ENCODE measurements around the gene COL16A1.
A peak's percentile ranks its signal among the peaks of the same experiment; 100 is the strongest.

The COL16A1 gene

DNA sequence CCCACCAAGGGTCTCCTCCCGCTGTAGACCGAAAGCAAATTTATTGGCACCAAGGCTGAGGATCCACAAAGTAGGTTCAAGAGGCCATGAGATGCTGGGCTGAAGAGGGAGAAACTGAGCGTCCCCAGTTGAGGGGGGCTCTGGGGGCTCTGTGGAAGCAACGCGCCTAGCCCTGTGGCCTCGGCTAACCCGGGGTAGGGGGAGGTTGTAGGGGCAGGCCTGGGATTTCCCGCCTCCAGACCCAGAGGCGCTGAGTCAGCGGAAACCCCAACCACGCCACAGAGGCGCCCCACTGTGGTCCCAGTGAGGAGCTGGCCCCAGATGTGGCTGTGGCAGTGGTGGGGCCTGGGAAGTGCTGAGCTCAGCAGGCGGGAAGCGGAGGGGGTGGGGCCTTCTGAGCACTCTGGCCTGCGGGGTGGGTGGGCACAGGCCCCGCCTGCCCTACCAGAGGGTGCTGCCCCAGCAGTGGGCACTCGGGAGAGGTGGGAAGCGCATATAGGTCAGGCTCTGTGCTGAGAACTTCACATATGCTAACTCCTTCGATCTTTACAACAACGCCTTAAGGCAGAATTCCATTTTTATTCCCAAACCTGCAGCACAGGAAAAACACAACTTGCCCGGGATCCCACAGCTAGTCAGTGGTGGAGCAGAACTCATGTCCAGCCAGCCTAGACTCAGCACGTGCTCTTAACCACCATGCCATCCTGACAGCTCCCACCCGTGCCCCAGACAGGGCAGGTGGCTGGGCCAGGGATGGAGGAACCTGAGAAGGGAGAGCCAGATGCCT, 1.5 kb upstream of the COL16A1 start:
- DNase-seq = no peak

- DNase-seq = peak in 2 of 3 experiments; percentile 22 to 44
Measured at GRCh38 chr1:31704271-31705079, 658 bp upstream of the COL16A1 start.

DNA sequence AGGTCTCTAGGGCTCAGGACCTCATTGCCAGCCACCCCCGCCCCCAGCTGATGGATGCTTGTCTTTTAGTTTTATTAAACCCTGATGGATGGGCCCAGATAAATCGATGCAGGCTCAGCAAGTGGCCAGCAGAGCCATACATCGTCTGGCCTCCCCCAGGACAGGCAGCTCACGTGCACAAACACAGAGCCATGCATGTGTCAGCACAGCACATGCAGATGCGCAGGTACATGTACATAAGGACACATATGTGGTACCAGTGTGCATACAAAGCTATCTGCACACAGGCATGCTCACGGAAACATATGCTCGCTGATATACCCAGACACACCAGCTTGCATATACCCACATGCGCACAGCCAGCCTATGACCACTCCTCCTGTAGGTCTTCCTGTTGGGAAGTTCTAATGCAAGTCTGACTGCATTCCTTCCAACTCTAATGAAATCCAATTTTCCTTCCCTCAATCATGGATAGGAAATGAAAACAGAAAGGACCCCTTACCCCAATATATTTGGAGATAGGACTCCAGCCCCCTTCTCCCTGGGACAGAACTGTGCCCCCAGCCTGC, 897 bp downstream of the COL16A1 start:
- no peak for DNase-seq

DNA sequence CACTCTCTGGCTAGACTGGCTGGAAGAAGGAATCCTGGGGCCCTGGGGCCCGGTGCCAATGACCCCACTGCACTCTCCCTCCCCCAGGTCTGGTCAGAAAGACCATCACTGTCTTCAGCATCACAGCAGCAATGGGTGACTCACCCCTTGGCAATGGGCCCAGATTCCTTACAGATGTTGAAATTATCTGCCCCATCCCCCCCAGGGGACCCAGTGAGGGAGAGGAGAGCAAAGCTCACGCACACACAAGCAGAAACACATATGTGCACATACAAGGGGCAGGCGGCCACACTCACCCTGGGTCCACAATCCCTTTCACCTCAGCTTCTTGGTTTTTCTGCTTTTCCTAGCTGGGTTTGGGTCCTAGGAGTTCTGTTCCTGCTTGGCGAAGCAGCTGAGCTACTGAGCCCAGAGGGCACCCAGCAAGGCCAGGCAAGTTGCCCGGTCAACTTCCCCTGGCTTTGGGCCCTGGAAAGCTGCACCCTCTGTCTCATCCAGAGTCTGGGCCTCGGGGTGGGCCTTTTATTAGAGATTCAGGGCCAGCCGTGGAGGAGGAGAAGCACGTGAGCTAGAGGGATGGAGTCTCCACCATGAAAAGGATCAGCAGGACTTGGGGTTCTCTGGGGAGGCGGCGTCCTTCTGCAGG, 2.6 kb downstream of the COL16A1 start:
- peak in 2 of 3 experiments; percentile 53 to 68 for DNase-seq

GRCh38 chr1:31700468-31701090, 3.2 kb downstream of the COL16A1 start:
- DNase-seq = peak in 1 of 3 experiments; percentile 58

DNA sequence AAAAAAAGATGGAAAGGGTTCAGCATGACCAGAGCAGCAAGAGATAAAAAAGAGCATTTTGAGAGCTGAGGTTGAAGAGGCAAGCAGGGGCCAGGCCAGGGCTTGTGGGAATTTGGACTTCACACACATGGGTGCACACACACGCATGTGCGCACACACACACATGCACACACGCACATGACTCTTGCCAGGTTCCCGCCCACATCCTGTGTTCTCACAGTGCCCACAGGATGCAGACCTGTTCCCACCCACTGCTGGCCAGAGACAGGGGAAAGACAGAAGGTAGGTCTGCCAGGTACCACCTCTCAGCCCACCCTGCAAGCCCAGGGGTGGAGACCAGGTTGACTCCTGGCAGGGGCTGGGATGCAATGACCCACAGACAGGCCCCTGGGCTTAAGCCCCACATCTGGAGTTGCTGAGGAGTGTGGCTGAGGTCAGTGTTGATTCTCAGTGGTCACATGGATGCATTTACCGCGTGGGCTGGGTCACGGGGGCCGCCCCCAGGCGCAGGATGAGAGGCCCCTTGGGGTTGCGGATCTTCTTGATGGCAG, 4.4 kb downstream of the COL16A1 start:
- DNase-seq = no peak

DNA sequence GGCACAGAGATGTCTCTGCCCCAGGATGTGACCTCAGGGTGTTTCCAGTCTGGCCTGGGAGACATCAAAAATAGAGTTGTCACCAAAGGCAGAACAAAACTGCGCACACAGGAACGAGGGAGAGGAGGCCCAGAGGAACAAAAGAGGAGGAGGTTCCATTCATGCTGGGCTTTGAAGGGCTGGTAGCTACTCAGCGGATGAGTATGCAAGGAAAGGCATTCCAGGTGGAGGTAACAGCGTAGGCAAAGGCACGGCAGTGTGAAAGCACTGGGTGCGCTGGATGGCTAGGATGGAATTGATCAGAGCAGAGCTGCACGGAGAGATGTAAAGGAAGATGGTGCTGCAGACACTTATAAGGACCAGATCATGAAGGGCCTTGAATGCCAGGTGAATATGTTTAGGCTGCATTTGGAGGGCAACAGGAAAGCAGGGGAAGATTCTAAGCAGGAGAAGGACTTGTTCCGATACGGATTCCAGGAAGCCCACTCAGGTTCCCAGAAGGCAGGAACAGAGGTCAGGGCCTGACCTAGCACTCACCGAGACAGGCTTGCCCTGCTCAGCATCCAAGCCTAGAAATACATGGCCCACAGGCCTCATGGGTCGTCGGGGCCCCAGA, 6.3 kb downstream of the COL16A1 start:
- DNase-seq = no peak

GRCh38 chr1:31696242-31696641, 7.6 kb downstream of the COL16A1 start:
- no peak for DNase-seq

DNA sequence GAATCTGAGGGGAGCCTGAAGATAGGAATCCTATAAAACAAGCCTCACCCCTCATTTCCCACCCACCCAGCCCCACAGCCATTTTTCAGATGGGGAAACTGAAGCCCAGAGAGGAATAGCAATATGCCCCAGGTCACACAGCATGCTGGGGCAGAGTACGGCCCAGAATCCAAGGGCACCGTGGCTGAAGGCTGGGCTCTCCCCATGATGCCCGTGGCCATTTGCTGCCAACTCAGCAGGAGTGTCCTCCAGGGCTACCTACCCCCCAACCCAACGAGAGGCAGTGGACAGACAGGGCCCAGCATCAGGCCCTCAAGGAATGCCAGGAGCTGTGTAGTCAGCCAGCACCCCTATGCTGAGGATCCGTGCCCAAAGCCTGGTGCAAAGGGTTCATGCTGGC, 8.5 kb downstream of the COL16A1 start:
- DNase-seq = no peak

- no peak for DNase-seq
Measured at GRCh38 chr1:31694964-31695313, 8.9 kb downstream of the COL16A1 start.

GRCh38 chr1:31694069-31694963, 9.5 kb downstream of the COL16A1 start:
- DNase-seq = no peak

GRCh38 chr1:31693231-31693630, 10.6 kb downstream of the COL16A1 start:
- DNase-seq = no peak

- no peak for DNase-seq
Measured at GRCh38 chr1:31691951-31692350, 11.9 kb downstream of the COL16A1 start.

DNA sequence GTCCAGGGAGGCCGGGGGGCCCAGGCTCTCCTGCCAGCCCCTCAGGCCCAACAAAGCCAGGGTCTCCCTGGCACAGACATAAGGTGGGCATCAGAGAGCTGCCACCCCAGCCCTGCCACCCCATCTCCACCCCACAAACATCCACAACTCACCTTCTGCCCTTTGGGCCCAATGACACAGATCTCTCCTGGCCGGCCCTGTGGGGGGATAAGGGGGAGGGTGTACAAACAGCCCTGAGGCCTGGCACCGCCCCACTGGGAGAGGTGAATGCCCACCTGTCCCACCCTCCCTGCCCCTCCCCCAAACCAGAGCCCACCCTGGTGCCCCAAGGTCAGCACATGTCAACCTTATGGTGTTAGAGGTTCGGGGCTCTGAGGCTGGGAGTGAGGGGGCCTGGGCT, 12.4 kb downstream of the COL16A1 start:
- DNase-seq = no peak

DNA sequence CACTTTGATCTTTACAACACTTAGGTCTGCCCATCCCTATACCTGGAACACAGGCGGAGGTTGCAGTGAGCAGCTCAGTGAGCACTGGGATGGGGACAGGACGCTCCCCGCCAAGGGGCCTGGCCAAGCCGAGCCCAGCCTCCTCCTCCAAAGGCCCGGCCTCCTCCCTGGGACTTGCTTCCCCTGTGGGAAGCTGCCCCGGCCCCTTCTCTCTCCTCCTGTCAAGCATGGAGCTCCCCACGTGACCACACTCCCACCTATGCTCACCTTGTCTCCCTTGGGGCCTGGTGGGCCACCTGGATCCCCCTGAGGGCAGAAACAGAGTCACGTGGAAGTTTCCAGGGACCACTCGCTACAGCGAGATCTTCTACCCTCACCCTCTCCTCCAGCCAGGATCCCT, 12.9 kb downstream of the COL16A1 start:
- DNase-seq = no peak

- no peak for DNase-seq
Measured at GRCh38 chr1:31689854-31690253, 14.0 kb downstream of the COL16A1 start.

GRCh38 chr1:31689379-31689778, 14.4 kb downstream of the COL16A1 start:
- DNase-seq = peak in 1 of 3 experiments; percentile 6

GRCh38 chr1:31688233-31688918, 15.4 kb downstream of the COL16A1 start:
- no peak for DNase-seq

DNA sequence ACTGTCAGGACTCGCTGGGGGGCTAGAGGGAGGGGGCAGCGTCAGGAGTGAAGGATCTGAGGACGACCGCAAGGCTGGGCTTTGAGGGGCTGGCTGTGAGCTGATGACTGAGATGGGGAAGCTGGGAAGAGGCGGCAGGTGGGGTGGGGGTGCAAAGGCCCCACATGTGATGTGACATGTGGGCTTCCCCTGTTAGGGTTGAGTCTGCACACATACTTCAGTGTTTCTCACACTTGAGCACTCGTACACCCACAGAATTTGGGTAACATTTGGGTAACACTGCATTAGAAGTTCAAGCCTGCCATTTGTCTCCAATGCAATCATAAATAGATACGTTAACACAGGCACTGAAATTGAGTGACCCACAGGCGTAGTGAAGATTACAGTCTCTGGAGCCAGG, 16.2 kb downstream of the COL16A1 start:
- no peak for DNase-seq

DNA sequence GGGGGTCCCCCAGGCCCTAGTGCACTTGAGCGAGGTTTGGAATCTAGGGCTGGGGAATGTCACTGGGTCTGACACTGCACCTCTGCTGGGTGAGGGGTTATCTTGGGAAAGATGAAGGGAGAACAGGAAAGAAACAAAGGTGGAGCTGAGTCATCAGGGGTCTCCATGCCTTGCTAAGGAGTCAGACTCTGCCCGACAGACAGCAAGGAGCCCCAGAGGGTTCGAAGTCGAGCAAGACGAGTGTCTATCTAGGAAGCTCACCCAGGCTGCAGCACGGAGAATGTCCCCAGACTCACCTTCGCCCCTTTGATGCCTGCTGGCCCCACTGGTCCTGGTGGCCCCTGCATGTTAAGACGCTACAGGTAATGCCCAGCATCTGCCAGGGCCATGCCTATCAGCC, 18.0 kb downstream of the COL16A1 start:
- DNase-seq = no peak
